Stimulated activated CD4-positive, alpha-beta T cell treated with anti-CD3 and anti-CD28 coated beads, TNF-alpha, amount 100 ng/mL, for 4 hours (primary cell): ENCODE measurements around the gene ENDOV.

Experiments
- DNase-seq, 3 experiments: peaks; one replicate each; pipeline ENCODE4 v3.0.0-alpha.2; 2020; ENCODE audit warnings: low read depth in 3 of 3

ENDOV gene

GRCh38 chr17:80414803-80415625 is at the start of gene ENDOV:
TSS of gene ENDOV (plus strand) at chr17:80415167. CDS start at chr17:80415195, 28 bp downstream.
- DNase-seq: peak; percentile 78 to 91 (median 84)

GRCh38 chr17:80365983-80366382 is 49.0 kb upstream of the ENDOV start:
- no peak for DNase-seq

- DNase-seq: no peak
Observed at GRCh38 chr17:80367503-80367902, 47.5 kb upstream of the ENDOV start.

- no peak for DNase-seq
Observed at GRCh38 chr17:80371196-80371595, 43.8 kb upstream of the ENDOV start.

- DNase-seq: no peak
Observed at GRCh38 chr17:80372456-80372855, 42.5 kb upstream of the ENDOV start.

GRCh38 chr17:80372922-80373570 is 41.9 kb upstream of the ENDOV start:
- no peak for DNase-seq

GRCh38 chr17:80374039-80374731 is 40.8 kb upstream of the ENDOV start:
- no peak for DNase-seq

GRCh38 chr17:80374732-80375585 is 40.0 kb upstream of the ENDOV start:
- no peak for DNase-seq

- no peak for DNase-seq
Observed at GRCh38 chr17:80376531-80376930, 38.4 kb upstream of the ENDOV start.

GRCh38 chr17:80377798-80378197 is 37.2 kb upstream of the ENDOV start:
- DNase-seq: no peak

- no peak for DNase-seq
Observed at GRCh38 chr17:80379348-80379747, 35.6 kb upstream of the ENDOV start.

GRCh38 chr17:80380068-80380467 is 34.9 kb upstream of the ENDOV start:
- DNase-seq: no peak

GRCh38 chr17:80380555-80381002 is 34.4 kb upstream of the ENDOV start:
- no peak for DNase-seq

- DNase-seq: no peak
Observed at GRCh38 chr17:80381416-80381923, 33.5 kb upstream of the ENDOV start.

GRCh38 chr17:80382446-80382845 is 32.5 kb upstream of the ENDOV start:
- no peak for DNase-seq

GRCh38 chr17:80382956-80383355 is 32.0 kb upstream of the ENDOV start:
- no peak for DNase-seq

GRCh38 chr17:80384078-80384960 is 30.6 kb upstream of the ENDOV start:
- no peak for DNase-seq

GRCh38 chr17:80385046-80385445 is 29.9 kb upstream of the ENDOV start:
- DNase-seq: no peak

- DNase-seq: no peak
Observed at GRCh38 chr17:80386341-80386740, 28.6 kb upstream of the ENDOV start.

- DNase-seq: no peak
Observed at GRCh38 chr17:80387071-80387470, 27.9 kb upstream of the ENDOV start.
